GM21360 (cell line): Measurements from ENCODE around the gene UCN2.

ENCODE experiments used
- ATAC-seq: cut with Tn5 transposase; IDR thresholded peaks from one replicate; pipeline ENCODE4 v1.9.1; 2021; ENCODE audit warnings: mild to moderate bottlenecking, moderate library complexity; ENCODE audit not compliant: unreplicated experiment

UCN2 gene, protein sequence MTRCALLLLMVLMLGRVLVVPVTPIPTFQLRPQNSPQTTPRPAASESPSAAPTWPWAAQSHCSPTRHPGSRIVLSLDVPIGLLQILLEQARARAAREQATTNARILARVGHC

DNA sequence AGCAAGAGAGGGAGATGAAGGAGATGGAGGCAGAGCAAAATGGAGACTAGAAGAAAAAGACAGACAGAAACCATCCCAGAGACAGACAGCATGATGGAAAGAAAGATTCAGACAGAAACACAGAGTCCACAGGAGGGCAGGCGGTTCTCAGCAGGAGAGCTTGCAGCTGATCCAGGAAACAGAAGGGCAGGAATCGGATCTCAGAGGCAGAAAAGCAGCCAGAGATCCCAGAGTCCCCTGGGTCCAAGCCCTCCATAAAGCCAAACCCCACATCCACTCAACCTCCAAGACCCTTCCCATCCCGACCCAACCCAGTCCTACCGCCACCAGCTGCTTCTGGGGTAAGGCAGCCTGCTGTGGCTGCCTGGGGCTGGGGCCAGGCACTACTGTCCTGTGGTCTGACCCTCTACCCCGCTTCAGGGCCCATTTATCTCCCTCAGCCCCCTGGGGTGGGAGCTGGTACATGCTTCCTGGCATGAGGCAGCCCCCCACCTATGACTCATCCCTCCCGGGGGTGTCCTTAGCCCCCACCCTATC is at the start of gene UCN2:
Gene UCN2, minus strand, starts transcription at position 400 of the 537 bp plus-strand sequence. CDS start 657 bp downstream, outside the sequence.
- no peak for ATAC-seq

DNA sequence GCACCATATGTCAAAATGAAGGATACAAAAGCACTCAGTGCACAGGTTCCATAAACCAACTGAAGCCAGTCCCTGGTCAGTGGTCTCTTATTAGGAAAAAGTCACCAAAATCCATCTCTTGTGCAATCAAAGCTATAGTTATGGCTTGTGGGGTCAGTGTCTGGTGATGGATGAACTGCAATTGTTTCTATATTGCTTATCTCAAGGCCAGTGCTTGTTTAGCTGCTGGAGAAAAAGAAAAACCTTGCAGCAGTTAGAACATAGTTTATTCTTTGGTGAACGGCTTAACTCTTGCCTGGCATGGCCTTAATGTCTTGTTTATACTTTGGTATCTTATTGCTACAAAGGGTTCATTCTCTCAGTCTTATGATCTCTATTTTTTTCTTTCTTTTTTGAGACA is 48.7 kb upstream of the UCN2 start:
- no peak for ATAC-seq

DNA sequence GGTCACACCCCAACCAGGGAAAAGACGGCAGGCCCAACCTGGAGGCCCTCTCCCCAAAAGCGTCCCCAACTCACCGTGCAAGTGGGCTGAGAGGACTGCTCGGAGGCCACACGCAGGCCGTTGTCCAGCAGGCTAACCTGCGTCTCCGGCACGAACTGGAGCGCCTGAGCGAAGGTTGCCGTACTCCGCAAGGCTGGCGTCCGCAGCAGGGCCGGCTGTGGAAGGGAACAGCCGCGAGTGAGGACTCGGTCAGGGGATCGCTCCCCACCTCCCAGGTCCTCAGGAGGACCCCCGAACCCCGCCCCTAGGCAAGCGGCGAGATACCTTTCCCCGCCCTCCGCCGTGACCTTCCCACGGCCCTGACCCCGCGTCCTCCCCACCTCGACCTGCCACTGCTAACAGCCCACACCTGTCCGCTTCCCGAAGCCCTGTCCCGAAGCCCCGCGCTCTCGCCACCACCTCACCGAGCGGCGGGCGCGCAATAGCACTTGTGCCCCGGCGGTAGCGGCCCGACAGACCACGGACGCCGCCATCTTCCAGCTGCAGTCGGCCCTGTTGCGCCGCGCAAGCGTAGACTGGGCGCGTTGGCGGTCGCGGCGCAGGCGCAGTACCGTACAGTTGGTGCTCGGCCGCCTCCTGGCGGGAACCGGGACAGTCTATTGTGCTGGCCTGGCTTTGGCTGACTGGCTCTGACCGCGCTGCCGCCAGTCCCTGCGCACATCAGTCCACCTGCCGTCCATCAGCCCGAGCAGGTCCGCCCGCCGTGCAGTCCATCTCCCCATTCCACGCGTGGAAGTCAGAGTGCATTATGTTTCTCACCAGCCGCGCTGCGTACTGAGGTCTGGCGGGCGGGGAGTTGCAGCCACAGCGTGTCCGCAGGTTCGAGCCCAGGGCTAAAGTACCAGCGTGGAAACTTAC is 45.8 kb upstream of the UCN2 start, which contains the start of gene UQCRC1:
Gene UQCRC1, minus strand, starts transcription at position 559 of the 918 bp plus-strand sequence. Its CDS starts 26 bp downstream, at position 533.
- ATAC-seq: peak; percentile 93

DNA sequence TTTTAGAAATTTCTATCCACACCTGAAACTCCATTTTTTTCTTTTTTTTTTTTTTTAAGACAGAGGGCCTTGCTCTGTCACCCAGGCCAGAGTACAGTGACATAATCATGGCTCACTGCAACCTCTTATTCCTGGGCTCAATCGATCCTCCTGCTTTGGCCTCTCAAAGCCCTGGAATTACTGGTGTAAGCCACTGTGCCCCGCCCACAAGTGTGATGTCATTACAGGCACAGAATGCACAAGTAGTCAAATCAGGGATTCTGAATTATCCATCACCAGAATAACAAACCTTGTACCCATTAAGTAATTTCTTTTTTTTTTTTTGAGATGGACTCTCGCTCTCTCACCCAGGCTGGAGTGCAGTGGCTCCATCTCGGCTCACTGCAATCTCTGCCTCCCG is 43.9 kb upstream of the UCN2 start:
- no peak for ATAC-seq

DNA sequence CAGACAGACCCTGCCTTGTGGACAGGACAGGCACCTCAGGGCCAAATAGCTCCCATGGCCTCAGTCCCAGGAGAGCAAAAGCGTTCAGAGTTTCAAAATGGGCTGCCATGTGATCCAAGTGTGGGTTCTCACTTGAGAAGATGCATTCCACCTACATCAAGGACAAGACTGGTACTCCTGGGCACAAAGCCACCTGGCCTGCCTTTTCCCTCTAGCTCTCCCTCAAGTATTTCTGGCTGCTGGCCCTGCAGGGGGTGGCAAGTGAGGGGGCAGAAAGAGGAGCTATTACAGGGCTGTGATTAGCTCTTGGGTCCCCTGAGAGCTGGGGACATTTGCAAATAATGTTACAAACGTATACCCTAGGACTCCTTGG is 38.0 kb upstream of the UCN2 start:
- ATAC-seq: no peak

DNA sequence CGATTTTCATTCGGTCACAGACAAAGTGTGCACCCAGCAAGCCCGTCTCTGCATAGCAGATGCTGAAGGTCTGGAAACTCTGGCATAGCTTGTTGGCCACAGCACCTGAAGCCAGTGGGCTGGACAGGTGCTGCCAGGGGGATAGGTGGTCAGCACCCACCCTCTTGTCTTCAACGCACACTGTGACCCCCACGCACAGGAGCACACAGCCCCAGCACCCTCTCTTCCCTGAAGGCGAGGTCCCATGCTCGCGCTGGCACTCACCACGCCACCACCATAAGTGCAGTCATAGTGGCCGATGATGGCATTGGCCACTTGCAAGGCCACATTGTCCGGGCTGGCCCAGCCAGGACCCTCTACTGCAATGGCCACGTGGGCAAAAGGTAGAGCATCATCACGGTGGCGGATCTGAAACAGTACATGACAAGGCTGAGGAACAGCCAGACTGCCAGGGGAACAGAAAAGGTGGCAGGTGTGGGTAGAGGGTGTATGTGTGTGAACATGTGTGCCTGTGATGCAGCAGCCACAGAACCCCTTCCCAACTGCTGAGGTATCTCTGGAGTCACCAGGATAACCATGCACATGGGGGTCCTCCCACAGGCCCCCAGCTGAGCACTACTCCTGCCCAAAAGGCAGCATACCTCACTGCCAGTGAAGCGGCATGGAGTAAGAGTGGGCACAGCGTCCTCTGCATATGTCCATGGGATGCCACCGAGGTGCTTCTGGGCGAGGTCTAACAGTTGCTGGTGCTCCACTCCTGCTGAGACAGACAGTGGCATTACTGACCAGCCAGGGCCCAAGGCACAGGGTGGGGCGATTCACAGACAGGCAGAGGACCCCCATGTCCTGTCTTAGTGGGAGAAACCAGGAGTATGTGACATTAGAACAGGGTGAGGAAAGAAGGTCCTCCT is 37.4 kb upstream of the UCN2 start:
- no peak for ATAC-seq

DNA sequence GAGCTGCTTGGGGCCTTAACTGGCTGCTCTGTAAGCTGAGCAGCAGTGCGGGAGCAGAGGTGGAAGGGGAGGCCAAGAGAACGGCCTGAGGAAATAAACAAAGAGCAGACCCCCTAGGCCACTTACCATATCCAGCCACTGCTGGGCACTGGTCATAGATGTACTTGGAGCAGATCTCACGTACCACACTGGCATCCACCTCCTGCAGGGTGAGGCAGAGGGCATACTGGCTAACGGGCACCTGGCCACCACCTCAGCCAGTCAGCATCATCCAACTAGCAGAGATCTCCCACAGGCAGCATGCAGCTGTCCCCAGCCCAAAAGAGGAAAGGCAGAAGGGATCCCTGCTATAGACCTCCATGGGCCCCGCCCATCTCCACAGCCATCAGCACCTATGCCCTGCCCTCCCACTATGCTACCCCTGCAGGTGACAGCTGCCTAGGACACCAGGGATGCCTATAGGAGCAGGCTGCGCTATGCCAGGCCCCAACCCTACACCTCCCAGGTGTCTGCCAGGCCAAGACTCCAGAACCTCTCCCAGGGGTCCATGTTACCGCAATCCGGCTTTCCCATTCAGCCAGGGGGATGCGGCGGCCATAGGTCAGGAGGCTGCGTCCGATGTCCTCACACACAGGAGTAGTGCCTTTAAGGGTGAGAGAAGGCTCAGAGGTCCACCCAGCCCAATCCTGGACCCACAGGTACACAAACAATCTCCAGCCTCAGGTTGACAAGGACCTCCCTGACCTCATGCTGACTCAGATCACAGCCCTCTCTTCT is 36.1 kb upstream of the UCN2 start:
- ATAC-seq: no peak

DNA sequence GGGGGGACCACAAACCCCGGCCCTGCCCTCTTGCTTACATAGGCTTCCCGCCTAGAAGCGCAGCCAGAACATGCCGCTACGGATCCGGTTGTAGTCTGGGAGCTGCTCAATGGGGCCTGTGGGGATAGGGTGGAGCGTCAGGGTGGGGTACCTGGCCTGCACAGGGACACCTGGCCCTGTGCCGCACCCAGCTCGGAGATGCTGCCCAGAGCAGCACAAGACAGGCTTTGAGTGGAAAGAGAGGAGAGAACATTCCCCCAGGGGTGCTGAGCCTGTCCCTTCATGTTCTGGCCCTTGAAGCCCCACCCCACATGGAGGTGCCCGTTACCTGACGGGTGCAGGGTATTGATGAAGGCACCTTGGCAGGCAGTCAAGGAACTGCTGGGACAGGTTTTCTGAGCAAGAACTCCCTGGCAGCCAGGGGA is 35.5 kb upstream of the UCN2 start:
- ATAC-seq: no peak

DNA sequence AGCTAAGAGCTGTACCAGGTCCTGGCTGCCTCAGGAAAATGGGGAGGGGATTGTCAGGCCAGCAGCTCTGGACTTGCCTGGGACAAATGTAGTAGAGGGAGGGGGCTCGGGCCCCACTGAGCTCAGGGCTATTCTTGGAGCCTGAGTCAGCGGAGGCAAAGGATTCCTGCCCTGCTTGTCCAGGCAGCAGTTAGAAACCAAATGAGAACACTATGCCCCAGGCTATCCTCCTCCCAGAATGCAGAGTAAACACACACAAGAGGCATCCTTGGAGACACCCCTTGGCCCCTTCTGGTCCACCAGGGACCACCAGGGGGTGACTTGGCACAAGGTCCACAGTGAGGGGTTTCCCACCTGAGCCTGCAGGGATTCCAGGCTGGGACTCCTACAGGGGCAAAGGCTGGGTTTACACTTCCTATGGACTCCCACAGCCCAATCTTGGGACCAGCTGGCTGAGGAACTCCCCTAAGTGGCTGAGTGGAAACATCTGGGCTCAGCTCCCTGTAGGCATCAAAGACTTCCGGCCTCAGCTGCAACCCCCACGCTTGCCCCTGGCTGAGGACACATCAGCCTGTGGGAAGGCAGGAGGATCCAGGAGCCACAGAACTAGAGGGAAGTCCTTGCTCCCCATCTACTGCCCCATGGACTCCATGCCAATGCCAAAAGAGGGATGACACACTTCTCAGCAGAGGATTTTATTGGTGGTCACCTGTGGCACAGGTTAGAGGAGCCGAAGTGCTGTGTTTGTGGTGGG is 34.9 kb upstream of the UCN2 start:
- ATAC-seq: no peak

DNA sequence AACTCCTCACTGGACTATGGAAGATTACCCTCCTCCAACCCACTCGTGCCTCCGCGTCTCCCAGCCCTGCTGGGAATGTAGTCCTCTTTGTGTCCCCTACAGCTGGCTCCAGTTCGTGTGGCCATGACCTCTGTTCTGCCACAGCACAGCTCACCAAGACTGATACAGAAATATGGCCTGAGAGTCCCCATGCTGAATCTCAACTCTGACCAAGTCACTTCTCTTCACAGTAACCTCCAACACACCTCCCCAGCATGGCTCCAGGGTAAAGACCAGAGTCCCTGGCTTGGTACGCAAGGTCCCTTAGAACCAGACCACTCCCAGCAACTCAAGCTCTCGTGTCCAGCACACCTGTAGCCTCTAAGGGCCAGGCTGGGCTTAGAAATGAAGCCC is 33.8 kb upstream of the UCN2 start:
- ATAC-seq: no peak

DNA sequence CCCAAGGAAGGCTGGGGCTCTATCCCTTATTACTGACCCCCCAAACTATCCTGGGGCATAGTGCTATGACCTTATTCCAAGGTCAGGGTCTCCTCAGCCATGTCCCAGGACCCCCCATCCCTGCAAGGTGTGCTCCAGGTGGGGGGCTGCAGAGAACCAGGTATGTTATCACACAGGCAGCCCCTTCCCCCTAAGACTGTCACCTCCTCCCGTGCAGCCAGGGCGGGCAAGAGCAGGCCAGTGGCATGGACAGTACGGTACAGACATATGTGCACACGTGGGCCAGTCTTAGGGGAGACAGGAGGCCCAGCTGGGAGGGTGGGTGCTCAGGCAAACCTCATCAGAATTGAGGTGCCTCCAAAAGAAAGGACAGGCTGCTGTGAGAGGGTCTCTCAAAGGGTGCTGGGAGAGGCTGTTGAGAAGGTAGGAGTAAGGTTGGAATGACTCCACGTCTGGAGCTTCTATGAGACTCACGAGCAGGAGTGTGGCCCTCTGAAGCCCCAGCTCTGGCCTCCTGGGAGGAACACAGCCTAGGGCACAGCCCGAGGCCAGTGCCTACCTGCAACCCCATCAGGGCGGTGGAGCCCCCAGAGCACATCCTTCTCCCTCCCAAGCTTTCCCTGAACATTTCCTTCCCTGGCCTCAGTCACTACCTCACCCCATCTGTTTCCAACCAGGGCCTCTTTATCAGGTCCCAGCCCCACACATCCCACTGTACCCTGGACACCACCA is 33.3 kb upstream of the UCN2 start:
- no peak for ATAC-seq

DNA sequence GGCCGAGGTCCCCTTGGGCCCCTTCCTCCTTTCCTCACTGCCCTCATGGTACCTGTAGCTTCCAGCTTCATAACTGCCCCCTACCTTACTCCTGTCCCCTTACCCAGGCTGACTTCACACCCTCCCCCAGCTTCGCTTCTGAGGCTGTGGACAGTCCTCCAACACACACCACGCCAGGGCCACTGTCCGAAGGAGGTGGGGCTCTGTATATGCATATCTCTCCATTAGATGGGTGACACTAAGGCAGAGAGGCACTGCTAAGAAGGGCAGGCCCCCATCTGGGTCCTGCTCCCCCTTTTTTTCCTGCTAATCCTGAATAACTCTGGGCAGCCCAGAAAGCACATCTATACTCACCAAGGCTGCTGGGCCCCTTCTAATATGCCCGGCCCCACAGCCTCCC is 32.6 kb upstream of the UCN2 start:
- no peak for ATAC-seq

DNA sequence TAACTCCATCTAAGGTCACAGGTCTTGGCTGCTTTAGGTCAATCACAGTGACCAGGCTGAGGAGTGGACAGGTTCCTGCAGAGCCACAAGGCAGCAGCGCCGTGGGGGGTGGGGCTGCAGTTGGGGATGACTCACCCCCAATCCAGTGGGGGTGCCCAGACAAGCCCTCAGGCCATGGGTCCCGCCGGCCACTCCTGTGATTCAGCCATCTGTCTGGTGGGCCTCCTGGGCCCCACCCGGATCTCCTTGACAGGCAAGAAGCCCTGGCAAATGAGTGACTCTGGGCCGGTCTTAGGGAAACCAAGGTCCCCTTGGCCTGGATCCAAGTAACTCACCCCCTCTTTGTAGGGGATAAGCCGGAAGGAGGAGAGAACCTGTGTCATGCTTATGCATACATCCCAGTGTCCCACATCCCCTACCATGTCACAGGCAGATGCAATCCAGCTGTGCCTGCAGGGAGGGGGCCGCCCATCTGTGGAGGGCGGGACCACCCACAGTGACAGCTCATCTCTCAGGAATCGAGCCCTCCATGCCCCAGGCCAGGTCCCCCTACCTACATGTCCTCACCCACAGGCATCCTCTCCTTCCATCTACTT is 32.0 kb upstream of the UCN2 start:
- ATAC-seq: no peak

DNA sequence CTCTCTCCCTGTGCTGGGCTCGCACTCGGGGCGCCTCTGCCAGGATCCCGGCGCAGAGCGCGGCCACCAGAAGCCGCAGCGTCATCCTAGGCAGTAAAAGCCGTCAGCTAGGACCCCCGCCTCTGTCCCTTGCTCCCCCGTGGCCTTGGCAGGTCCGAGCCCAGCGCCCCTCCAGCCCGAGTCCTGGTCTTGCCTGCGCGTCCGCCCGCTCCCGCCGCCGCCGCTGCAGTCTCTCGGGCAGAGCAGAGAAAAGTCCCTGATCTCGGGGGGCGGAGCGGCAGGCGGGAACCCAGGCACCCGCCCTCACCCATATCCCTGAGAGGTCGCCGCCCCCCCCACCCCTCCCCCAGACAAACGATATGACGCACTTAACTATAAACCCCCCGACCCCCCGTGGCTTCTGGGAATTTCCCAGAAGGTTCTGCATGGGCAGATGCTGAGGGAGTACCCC is 31.5 kb upstream of the UCN2 start, which contains the start of gene COL7A1:
Gene COL7A1, minus strand, starts transcription at position 255 of the 451 bp plus-strand sequence. Its CDS starts 170 bp downstream, at position 85.
- ATAC-seq: no peak

DNA sequence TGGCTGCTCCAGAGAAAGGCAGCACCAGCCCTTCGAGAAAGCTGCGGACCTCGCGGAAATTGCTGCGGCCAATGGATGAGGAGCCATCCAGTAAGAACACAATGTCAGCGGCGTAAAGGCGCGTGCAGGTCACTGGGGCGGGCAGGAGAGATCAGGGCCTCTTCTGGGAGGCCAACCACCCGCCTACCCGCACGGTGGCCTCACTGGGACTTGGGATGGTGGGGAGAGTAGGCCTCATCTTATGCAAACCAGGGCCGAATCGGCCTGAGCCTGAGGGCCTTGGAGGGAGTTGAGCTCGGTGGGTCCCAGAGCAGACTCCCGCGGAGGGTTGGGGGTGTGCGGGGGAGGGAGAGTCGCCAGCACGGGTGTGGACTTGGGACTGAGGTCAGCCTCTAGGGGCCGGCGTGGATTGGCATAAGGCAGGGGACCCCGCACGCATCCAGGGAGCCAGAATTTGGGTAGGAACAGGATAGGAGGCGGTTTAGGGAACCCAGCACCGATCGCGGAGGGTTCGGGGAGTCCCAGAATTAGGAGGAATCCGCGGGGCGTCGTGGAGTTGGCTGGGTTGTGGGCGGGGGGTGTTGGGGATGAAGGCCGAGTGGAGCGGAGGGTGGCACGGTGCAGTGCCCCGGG is 31.0 kb upstream of the UCN2 start:
- ATAC-seq: no peak

DNA sequence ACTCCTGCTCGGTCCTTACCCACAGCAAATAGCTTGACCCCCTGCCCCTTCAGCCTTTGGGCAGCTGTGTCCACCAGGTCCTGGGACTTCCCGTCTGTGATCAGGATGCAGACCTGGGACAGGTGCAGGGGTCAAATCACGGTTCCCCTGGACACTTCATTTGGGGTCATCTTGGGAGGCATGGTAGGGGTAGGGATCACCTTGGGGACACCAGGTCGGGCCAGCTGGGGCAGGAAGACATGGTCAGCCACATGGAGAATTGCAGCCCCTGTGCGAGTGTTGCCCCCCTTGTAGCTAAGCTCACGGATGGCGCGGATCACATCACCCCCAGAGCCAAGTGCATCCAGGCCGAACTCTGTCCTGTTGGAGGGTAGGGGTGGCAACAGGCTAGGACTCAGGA is 29.8 kb upstream of the UCN2 start:
- ATAC-seq: no peak

DNA sequence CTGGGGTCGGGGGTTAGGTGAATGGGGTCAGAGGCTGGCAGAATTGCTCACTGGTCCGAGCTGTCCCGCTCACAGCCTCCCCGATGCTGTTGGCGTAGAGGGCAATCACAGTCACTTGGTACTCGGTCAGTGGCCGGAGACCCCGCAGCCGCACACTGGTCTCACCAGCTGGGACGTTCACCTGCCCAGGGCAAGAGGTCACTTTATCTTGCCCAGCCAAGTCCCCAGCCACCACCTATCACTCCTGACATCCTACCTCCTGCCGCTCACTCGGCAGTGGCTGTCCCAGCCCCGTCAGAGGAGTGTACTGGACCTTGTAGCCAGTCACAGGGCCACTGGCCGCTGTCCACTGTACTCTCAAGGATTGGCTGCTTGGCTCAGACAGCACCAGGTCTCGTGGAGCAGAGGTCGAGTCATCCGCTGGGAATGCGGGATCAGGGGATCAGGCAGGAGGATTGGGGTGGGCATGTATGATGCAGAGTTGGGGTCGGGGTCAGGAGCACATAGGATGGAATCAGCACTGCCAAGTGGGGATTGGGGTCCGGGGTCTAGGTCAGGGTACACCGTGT is 29.0 kb upstream of the UCN2 start:
- ATAC-seq: no peak
